ENCODE measurements around the gene LDB3. TPM values are rescaled to one million over a fixed set of nuclear protein-coding genes. Genes with fewer than 3 reads are reported as not detected.

LDB3 gene
- total RNA-seq, 4 donors from 2014 or later, result 2.2 to 32.5 (median 2.9) TPM

DNA sequence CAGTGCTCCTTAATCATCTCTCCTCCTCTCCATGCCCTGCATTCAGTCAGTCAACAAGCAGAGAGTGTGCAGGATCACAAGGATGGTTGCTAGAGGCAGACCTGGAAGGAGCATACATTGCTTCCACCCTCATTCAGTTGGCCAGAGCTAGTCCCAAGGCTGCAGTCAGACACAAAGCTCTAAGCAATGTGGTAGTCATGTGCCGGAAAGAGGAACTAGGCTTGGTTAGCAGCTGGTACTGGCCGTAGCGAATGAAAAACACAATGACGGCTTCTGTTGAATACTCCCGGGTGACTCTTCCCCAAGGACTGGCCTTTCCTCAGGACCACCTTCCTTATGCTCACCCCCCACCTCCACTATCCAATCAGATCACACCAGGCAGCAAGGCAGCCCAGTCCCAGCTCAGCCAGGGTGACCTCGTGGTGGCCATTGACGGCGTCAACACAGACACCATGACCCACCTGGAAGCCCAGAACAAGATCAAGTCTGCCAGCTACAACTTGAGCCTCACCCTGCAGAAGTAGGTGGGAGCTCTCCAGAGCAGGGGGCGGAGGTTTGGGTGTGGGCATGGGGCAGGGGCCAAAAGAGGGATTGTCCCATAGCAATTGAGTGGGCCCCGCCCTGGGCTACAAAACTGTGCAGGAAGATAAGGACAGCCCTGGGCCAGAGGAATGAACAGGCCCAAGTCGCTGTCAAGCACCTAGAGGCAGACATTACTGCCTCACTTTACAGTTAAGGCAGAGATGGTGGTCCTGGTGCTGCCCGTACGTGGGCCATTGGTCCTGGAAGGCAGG, 10.9 kb downstream of the LDB3 start:
- H3K9me3 ChIP-seq, result no peaks in the 10 kb centered on the region
- WGBS, 2 donors (ENCODE audit: low coverage in 1 of 2), result 40 to 71% methylated on average over 1 to 13 of the region's 13 CpGs
- no peak overlapping the region for H3K4me3 ChIP-seq
- DNase-seq, result peak; percentile 41
- H3K4me1 ChIP-seq, result peaks cover 4 to 27% (median 18%) of the 10 kb centered on the region in 4 donors
- no peaks in the 10 kb centered on the region for H3K27me3 ChIP-seq
- no peak for TF ChIP-seq EP300 (IDR thresholded peaks at IDR 0.05; ENCODE audit: low read depth)
- no peak for TF ChIP-seq POLR2A (IDR thresholded peaks at IDR 0.05)
- TF ChIP-seq, protein P1, sequence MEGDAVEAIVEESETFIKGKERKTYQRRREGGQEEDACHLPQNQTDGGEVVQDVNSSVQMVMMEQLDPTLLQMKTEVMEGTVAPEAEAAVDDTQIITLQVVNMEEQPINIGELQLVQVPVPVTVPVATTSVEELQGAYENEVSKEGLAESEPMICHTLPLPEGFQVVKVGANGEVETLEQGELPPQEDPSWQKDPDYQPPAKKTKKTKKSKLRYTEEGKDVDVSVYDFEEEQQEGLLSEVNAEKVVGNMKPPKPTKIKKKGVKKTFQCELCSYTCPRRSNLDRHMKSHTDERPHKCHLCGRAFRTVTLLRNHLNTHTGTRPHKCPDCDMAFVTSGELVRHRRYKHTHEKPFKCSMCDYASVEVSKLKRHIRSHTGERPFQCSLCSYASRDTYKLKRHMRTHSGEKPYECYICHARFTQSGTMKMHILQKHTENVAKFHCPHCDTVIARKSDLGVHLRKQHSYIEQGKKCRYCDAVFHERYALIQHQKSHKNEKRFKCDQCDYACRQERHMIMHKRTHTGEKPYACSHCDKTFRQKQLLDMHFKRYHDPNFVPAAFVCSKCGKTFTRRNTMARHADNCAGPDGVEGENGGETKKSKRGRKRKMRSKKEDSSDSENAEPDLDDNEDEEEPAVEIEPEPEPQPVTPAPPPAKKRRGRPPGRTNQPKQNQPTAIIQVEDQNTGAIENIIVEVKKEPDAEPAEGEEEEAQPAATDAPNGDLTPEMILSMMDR (IDR thresholded peaks at IDR 0.05), result no peak
- no peak for TF ChIP-seq POLR2AphosphoS5 (IDR thresholded peaks at IDR 0.05)
- H3K36me3 ChIP-seq, result no peaks in the 10 kb centered on the region
- peak overlapping the region in 2 of 4 donors; percentile 54 to 86 for H3K27ac ChIP-seq
- in situ Hi-C loops (cut with MboI; ENCODE audit: low pct_ligation_motif_present in 1 of 4, low pct_unique_long_range_greater_than_20kb in 1 of 4, low sequenced_read_pairs in 3 of 4), result no loop called here
- intact Hi-C loops (cut with DNase I; ENCODE audit: low total_unique reads), result no loop called here

DNA sequence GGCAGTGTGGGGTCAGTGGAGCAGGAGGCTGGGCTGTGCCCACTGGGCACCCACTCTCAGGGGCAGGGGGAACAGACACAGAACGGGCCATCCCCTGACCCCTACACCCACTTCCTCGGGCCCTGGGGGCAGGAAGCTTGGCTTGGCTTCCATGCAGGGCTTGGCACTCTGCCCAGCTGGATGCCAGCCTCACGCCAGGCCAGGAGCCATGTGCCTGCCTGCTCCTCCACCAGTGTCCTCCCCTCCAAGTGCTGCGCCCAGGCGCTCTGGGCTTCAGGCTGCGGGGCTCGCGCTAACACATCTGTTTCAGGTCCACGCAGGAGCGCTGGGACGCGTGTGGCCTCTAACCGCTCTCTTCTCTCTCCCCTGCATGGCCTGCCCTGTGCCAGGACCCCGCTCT, 12.7 kb downstream of the LDB3 start:
- DNase-seq, result no peak
- WGBS, 2 donors (ENCODE audit: low coverage in 1 of 2), result 84% methylated on average over 11 of the region's 14 CpGs; no CpG with 5 or more reads in 1 of the 2 donors
- Histone ChIP-seq H3K27me3 (peaks cover 4% of the 10 kb centered on the region), H3K36me3 (no peaks in the 10 kb centered on the region), H3K4me1 (peaks cover 11 to 31% (median 26%) of the 10 kb centered on the region in 4 donors), H3K9me3 (no peaks in the 10 kb centered on the region), H3K4me3 (no peak overlapping the region), H3K27ac (peak overlapping the region; percentile 34 to 86 (median 66))
- in situ Hi-C loops (cut with MboI; ENCODE audit: low pct_ligation_motif_present in 1 of 4, low pct_unique_long_range_greater_than_20kb in 1 of 4, low sequenced_read_pairs in 3 of 4), result no loop called here
- intact Hi-C loops (cut with DNase I; ENCODE audit: low total_unique reads), result no loop called here
- no peak for TF ChIP-seq POLR2AphosphoS5 (IDR thresholded peaks at IDR 0.05)
- TF ChIP-seq EP300 (IDR thresholded peaks at IDR 0.05; ENCODE audit: low read depth), result no peak
- TF ChIP-seq, protein P1 (IDR thresholded peaks at IDR 0.05), result no peak
- TF ChIP-seq POLR2A (IDR thresholded peaks at IDR 0.05), result no peak

DNA sequence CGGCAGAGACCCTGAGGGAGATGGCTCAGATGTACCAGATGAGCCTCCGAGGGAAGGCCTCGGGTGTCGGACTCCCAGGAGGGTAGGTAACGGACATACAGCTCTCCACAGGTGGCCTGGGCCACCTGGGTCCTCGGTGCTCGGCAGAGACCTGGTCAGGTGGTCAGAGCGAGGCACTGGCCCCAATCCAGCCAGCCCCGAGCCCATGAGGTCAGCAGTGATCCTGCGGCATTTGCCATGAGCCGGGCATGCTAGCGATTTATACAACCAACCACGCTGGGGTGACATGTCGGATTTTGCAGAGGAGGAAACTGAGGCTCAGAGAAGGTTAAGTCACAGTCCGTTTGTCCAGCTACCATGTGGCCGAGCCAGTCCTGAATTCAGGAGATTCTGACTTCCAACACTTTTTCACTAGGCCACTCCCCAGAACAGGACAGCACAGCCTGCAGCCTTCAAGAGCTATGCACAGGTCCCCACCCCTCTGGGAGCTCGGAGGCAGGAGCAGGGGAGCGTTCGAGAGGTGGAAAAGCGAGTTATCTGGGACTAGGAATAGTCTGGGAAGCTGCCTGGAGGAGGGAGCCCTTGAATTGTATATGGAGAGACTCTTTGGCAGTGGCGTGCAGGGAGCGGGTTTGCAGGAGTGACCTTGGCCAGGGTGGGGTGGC, 13.5 kb downstream of the LDB3 start:
- WGBS, 2 donors (ENCODE audit: low coverage in 1 of 2), result 84% methylated on average over 22 of the region's 22 CpGs; no CpG with 5 or more reads in 1 of the 2 donors
- TF ChIP-seq POLR2AphosphoS5 (IDR thresholded peaks at IDR 0.05), result no peak
- no peak for TF ChIP-seq EP300 (IDR thresholded peaks at IDR 0.05; ENCODE audit: low read depth)
- TF ChIP-seq POLR2A (IDR thresholded peaks at IDR 0.05), result no peak
- TF ChIP-seq, protein P1 (IDR thresholded peaks at IDR 0.05), result no peak
- no peak for DNase-seq
- H3K4me1 ChIP-seq, result peaks cover 11 to 31% (median 26%) of the 10 kb centered on the region in 4 donors
- H3K27me3 ChIP-seq, result peaks cover 4% of the 10 kb centered on the region
- H3K4me3 ChIP-seq, result no peak overlapping the region
- no peaks in the 10 kb centered on the region for H3K9me3 ChIP-seq
- H3K36me3 ChIP-seq, result no peaks in the 10 kb centered on the region
- intact Hi-C loops (cut with DNase I; ENCODE audit: low total_unique reads) (no loop called here), in situ Hi-C loops (cut with MboI; ENCODE audit: low pct_ligation_motif_present in 1 of 4, low pct_unique_long_range_greater_than_20kb in 1 of 4, low sequenced_read_pairs in 3 of 4) (no loop called here)
- peak overlapping the region; percentile 34 to 86 (median 66) for H3K27ac ChIP-seq

DNA sequence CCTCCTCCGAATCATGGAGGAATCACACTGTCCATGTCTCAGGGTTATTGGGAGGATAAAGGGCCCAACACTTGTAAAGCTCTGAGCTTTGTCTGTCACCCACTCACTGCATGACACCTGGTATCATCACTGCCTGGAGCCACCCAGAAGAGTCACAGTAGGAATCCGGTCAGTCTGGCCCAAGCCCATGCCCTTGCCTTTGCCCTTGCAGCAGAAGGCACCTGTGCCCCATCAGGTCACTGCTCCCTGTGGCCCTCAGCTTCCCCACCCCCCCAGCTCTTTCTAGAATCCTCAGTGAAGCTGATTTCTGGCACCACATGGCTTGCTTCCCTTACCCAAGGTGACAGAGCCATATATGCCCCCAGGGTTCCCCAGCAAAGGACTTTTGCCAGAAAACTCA, 14.4 kb downstream of the LDB3 start:
- no peaks in the 10 kb centered on the region for H3K36me3 ChIP-seq
- peaks cover 11 to 34% (median 28%) of the 10 kb centered on the region in 4 donors for H3K4me1 ChIP-seq
- peak overlapping the region in 3 of 4 donors; percentile 54 to 86 (median 79) for H3K27ac ChIP-seq
- in situ Hi-C loops (cut with MboI; ENCODE audit: low pct_ligation_motif_present in 1 of 4, low pct_unique_long_range_greater_than_20kb in 1 of 4, low sequenced_read_pairs in 3 of 4) (no loop called here), intact Hi-C loops (cut with DNase I; ENCODE audit: low total_unique reads) (no loop called here)
- 67% methylated on average over 2 of the region's 2 CpGs; no CpG with 5 or more reads in 1 of the 2 donors for WGBS, 2 donors (ENCODE audit: low coverage in 1 of 2)
- no peak for TF ChIP-seq POLR2A (IDR thresholded peaks at IDR 0.05)
- TF ChIP-seq EP300 (IDR thresholded peaks at IDR 0.05; ENCODE audit: low read depth), result no peak
- no peak for TF ChIP-seq POLR2AphosphoS5 (IDR thresholded peaks at IDR 0.05)
- TF ChIP-seq, protein P1 (IDR thresholded peaks at IDR 0.05), result no peak
- peaks cover 4% of the 10 kb centered on the region for H3K27me3 ChIP-seq
- no peak for DNase-seq
- H3K4me3 ChIP-seq, result no peak overlapping the region
- H3K9me3 ChIP-seq, result no peaks in the 10 kb centered on the region
